RCC 7860 (cell line): Measurements from ENCODE around the gene MED15.

Source experiments
- DNase-seq: peaks from one replicate; pipeline ENCODE4 v3.0.0-alpha.2; 2015; ENCODE audit warnings: low spot score
- FAIRE-seq: peaks from 2 replicates; lab custom pipeline; 2012; peaks lifted over from hg19 to GRCh38; lab: Jason Lieb, UNC

Gene MED15

DNA sequence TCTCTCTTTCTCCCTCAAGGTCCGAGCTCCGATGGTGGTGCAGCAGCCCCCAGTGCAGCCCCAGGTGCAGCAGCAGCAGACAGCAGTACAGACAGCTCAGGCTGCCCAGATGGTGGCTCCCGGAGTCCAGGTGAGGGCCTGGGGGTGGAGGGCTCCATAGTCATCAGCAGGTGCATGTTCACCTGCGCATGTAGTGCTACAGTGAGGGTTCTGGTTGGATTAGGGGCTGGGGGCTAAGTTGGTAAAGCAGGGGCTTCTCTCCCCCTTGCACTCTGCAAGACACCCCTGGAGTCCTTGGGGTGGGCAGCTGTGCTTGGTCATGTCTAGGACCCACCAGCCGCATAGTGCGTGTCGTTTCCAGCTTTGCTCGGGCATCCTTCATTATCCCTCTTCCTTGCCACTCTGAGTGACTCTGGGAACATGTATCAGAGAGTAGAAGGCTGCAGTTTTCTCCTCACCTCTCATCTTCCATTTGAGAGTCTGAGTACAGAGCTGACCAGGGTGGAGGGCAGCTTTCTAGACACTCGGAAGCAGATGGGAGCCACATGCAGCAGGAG is 61.2 kb downstream of the MED15 start:
- no peak for FAIRE-seq
- no peak for DNase-seq

DNA sequence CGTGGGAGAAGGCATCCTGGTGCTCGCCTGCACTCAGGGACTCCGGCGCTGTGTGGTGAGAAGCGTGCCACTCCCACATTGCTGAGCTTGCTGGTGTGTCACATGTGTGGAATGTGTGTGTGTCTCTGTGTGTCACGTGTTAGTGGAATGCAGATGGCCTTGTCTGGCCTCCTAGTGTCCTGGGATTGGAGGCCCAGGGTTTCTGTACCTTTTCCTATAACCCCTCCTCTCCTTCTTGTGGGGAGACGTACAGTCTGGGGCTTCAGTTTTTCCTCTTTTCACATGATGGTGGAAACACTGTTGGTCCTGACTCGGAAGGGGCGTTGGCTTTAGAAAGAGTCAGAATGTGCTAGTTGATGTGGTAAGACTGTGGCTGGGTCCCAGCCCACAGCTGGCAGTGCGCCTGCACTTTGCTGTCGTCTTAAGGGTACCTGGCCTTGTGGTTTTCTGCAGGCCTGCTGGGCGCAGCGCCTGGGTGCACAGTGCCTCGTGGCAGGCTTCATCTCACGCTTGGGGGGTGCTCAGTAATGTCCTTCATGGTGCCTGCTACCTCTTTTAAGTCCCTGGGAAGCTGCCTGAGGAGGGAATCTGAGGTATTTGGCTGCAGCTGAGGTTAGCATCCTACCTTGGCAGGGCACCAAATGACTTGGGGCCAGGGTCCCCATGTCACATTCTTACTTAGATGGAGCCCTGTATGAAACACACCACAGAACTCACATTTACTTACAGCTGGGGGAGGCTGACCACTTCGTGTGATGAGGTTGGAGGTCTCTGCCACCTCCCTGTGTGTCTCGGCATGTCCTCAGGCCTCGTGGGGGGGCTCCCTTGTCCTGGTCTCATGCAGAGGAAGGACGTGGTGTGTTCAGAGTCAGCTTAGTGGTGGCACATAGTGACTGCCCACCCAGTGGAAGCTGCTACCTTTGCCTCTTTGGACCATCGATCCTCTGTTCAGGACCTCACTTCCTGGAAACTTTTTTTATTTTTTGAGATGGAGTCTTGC is 61.9 kb downstream of the MED15 start:
- DNase-seq (peak; percentile 95), FAIRE-seq (peak; percentile 88)

GRCh38 chr22:20571078-20571503 is 63.7 kb downstream of the MED15 start:
- FAIRE-seq (no peak), DNase-seq (no peak)

DNA sequence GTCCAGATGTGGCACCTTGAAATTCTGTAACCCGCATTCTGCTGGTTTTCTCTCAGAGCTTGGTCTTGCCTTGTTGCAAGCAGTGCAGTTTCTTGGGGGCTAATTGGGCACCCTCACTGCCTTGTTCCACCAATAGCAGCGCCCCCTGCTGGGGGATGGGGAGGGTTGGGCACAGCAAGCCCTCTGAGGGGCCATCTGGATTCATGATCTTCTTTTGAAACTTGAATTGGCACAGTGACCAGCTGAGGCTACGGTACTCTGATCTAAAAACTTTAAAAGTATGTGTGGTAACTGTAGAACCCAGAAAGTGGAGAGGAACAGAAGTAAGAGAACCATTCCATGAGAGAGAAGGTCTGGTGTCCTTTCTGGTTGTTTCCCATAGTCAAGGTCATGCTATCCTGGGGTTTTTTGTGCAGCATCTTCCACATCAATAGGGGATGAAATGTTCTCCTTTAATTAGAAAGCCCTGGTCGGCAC is 64.2 kb downstream of the MED15 start:
- no peak for FAIRE-seq
- no peak for DNase-seq

DNA sequence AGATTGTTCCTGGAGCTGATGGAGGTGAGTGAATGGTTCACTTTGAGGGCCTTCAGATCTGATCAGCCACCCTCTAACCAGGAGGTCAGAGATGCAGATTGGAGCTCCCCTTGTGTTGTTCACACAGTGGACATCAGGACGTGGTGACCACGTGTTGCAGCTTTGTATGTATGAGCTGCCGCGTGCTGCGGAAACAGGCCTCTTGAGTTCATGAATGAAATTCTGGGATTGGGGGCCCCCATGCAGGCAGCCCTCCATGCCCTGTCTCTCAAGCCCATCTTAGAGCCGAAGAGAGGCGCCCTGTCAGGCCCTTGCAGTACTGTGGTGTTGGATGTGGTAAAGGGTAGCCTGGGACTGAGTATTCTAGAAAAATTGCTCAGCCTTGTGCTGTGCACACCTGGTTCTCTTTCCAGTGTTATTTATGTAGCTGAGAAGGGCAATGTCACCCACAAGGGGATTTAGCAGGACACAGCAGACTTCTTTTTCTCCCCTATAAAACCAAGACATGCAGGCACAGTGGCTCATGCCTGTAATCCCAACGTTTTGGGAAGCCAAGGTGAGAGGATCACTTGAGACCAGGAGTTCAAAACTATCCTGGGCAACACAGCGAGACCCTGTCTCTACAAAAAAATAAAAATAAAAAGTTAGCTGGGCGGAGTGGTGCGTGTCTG is 64.9 kb downstream of the MED15 start:
- DNase-seq (no peak), FAIRE-seq (no peak)

DNA sequence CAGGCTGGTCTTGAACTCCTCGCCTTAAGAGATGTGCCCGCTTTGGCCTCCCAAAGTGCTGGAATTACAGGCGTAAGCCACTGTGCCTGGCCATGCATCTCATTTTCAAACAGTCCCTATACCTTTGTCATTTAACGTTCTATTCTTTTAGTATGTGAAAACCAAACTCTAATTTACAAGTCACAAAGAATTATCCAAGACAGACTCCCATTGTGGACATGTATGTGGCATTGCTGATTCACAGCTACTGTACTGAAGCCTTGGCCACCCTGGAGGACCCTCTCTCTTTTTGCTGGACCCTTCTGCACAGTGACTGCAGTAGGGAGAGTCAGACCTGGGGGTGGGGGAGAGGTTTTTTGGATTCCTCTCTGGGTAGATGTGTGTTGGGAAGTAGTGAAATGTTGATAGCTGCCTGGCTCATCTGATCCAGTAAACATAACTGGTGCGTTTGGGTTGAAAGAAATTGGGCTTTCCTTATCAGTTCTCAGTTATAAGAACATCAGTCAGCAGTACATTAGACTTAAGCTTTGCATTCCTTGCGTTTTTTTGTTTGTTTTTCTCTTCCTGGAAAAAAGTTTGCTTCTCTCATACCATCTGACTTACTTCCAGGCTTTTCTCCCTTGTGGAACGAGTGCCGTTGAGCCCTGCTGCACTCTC is 65.9 kb downstream of the MED15 start:
- no peak for DNase-seq
- FAIRE-seq: no peak

DNA sequence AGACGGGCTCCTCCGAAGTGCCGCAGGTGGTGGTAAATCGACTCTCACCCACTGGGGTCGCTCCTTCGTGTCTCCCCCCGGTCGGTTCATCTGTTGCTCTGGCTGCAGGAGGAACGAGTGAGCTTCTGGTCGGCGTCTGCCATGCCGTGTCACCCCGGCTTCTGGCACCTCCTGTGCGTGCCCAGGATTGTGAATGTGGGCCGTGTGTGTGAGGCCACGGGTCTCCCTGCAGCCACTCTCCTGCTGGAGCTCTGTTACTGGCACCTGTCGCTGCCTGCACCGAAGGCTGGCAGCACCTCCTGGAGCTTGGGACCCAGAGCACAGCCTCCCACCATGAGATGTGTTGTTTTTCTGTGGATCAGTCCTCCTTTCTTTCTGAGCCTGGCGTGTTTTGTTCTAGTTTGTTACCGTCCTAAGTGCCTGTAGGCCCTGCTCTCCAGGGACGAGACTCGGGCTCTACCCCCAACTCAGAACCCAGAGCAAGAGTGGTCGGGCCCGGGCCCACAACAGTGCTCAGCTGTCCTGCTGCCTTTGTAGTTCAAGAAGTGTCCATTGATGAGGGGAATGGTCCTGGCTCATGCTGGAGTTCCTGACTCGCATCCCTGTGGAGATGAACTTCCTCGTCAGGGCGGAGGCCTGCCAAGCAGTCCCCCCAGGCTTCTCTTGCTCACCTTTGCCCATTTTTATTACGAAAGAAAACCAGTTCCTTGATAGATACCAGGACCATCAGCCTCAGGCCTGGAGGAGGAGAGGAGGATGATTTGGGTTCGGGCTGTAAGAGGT is 66.6 kb downstream of the MED15 start:
- FAIRE-seq (no peak), DNase-seq (no peak)

DNA sequence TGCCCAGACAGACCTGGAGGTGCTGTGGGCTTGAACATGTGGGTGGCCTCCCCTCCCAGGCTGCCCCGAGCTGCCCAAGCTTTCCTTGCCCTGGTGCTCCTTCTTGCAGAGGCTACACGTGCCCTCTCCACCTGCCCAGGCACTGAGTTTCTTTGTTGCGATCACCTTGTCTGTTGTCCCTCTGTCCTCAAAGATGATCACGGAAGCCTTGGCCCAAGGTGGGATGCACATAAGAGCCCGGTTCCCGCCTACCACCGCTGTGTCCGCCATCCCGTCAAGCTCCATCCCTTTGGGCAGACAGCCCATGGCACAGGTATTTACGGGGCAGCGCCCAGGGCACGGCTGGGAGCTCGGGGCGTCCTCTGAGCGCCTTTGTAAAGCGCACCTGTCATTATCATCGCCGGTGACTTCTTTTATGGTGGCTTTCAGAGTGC is 67.5 kb downstream of the MED15 start:
- FAIRE-seq: no peak
- no peak for DNase-seq

DNA sequence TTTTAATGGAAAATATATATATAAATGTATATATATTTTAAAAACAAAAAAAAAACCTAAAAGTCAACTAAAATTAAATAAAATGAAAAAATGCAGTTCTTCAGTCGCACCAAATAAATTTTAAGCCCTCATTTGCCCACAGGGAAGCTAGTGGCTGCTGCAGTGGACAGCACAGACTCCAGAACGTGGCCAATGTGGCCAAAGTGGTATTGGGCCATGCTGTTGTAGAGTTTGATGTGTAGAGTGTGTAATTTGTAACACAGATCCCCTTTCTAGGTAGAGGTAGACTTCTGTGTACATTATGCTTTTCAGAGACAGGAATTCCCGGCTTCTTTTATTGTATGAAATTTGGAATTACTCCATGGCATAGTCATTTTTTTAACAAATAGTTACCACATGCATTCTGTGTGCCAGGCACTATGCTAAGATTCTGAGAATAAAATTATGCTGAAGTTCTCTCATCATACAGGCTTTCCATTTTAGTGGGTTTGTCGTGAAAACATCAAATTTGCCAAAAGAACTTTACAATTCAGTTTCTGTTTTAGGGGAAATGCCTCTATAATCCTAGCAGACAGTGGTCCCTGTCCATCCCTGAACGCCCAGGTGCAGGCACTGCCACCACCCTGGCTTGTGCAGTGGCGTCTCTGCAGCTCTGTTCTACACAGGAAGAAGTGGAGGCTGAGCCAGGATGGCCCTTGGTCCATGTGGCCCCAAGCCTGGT is 68.5 kb downstream of the MED15 start:
- DNase-seq: no peak
- no peak for FAIRE-seq

GRCh38 chr22:20576445-20576816 is 69.0 kb downstream of the MED15 start:
- no peak for DNase-seq
- FAIRE-seq: no peak

DNA sequence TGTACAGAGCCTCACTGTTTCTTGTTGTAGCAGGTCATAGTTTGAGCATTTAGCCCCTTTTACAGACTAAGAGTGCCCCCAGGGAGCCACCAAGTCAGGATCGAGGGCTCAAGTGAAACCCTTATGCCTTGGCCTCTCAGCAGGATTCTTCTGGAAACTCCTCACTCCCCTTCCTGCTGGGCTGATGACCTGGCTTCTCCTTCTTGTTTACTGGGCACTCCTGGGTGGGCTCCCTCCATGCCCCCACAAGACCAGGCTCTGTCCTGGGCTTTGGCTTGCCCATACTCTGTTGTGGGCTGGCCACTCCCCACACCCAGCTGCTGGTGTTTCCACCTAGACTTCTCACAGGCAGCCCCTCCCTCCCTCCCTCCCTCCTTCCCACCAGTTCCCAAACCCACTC is 69.6 kb downstream of the MED15 start:
- FAIRE-seq (no peak), DNase-seq (no peak)

- FAIRE-seq (no peak), DNase-seq (no peak)
Observed at GRCh38 chr22:20577549-20577975, 70.2 kb downstream of the MED15 start.

- FAIRE-seq (no peak), DNase-seq (no peak)
Observed at GRCh38 chr22:20578192-20578591, 70.8 kb downstream of the MED15 start.

GRCh38 chr22:20578707-20579106 is 71.3 kb downstream of the MED15 start:
- FAIRE-seq: no peak
- DNase-seq: no peak

- FAIRE-seq: no peak
Observed at GRCh38 chr22:20579273-20580120, 72.1 kb downstream of the MED15 start.

DNA sequence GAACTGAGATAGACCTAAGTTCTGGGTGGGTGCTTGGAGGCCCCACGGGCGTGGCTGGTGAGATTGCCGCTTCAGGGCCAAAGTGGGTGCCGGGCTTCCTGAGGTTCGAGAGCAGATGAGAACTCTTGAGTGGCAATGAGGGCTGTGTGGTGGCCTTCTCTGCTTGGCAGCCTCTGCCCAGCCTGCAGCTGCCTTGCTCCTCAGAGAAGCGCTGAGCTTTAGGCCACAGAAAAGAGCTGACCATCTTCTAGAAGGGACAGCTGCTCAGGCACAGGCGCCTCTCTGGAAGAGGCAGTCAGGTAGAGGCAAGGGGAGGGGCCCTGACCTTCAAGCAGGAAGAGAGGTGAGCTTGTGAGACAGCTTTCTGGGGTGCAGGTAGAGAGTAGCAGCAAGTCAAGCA is 72.8 kb downstream of the MED15 start:
- FAIRE-seq (no peak), DNase-seq (no peak)

More at GRCh38 chr22:20579273-20580120, 72.1 kb downstream of the MED15 start:
- DNase-seq: no peak

DNA sequence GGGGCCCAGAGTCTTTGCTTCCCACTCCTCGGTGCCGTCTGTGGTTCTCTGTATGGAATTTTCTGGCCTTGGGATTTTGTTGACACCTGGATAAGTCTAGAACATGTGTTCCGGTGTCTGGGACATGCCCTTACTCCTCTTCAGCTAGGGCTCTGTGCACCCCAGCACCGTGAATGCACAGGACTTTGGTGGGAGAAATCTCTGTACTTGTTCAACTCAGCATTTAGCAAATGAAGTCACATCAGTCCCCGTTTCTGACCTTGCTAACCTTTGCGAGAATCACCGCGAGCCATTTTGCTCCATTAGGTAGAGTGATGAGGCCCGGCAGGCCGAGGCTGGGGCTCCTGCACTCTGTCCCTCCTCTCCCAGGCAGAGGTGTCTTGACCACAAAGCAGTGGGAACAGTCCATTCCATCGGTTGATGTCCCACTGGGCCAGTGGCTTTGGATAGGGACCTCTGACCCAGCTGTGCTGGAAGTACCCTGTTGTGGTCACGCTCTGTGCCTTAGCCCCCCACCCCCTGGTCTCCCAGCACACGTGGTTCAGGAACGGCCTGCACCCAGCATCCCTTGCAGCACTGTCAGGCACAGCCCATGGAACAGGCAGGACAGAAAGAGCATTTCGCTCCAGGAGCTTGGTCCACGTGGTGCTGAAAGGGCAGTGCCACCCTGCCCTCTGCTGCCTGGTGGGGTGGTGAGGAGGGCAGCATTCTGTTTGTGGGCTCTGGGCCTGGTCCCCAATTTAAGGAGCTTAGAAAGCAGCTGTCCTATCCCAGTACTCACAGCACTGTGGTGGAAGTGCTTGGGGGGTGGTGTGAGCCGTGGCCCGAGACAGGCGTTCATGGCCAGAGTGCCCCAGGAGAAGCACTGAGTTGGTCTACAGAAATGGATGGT is 73.4 kb downstream of the MED15 start:
- no peak for DNase-seq
- FAIRE-seq: no peak
